ENCODE data around the gene ANKRD29. TPM values are rescaled to one million over a fixed set of nuclear protein-coding genes. Genes with fewer than 3 reads are reported as not detected.

The ANKRD29 gene
- total RNA-seq, 4 donors from 2014 or later, result 0.99 to 4.4 (median 1.8) TPM

- H3K4me3 ChIP-seq (ENCODE audit: low read depth, poor library complexity, severe bottlenecking), result no peak overlapping the region
- no peak for DNase-seq (ENCODE audit: low spot score in 2 of 2)
- 48 to 53% methylated on average over 4 of the region's 4 CpGs for WGBS, 2 donors
- no peak for TF ChIP-seq POLR2A (IDR thresholded peaks at IDR 0.05)
- TF ChIP-seq, protein P1, sequence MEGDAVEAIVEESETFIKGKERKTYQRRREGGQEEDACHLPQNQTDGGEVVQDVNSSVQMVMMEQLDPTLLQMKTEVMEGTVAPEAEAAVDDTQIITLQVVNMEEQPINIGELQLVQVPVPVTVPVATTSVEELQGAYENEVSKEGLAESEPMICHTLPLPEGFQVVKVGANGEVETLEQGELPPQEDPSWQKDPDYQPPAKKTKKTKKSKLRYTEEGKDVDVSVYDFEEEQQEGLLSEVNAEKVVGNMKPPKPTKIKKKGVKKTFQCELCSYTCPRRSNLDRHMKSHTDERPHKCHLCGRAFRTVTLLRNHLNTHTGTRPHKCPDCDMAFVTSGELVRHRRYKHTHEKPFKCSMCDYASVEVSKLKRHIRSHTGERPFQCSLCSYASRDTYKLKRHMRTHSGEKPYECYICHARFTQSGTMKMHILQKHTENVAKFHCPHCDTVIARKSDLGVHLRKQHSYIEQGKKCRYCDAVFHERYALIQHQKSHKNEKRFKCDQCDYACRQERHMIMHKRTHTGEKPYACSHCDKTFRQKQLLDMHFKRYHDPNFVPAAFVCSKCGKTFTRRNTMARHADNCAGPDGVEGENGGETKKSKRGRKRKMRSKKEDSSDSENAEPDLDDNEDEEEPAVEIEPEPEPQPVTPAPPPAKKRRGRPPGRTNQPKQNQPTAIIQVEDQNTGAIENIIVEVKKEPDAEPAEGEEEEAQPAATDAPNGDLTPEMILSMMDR (IDR thresholded peaks at IDR 0.05), result no peak
- intact Hi-C loops (cut with DNase I; ENCODE audit: low total_unique reads), result loop anchor here (10.0 kb wide), 2 partner anchors 188 to 298 kb away; no protein-coding TSS in a partner anchor
Observed at GRCh38 chr18:23626451-23627279, 36.0 kb downstream of the ANKRD29 start.

- TF ChIP-seq, protein P1 (IDR thresholded peaks at IDR 0.05), result no peak
- no peak for TF ChIP-seq POLR2A (IDR thresholded peaks at IDR 0.05)
- intact Hi-C loops (cut with DNase I; ENCODE audit: low total_unique reads), result loop anchor here (5.0 to 10.0 kb wide), 3 partner anchors 79 to 302 kb away; no protein-coding TSS in a partner anchor
- DNase-seq (ENCODE audit: low spot score in 2 of 2), result no peak
- no peak overlapping the region for H3K4me3 ChIP-seq (ENCODE audit: low read depth, poor library complexity, severe bottlenecking)
- 91 to 96% methylated on average over 3 of the region's 3 CpGs for WGBS, 2 donors
Observed at GRCh38 chr18:23623040-23623439, 39.7 kb downstream of the ANKRD29 start.

DNA sequence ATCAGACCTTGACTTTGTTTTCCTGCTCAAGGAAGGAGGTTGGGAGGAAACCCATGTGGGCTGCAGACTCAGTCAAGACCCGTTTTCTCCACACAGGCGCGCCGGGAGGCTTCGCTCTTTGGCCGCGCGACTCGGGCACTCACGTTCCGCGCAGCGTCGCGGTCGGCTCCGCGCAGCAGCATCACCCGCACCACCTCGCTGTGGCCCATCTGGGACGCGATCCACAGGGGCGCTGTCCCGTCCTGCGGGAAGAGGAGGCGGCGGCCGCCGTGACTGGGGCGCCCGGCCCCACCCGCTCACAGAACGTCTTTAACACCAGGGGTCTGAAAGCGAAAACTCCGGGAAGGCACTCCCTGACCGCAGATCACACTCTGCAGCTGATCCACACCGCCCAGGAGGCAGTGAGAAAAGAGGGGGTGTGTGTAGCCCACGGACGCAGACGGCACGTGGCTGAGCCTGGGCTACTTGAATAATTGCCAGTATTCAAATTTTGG, 43.3 kb downstream of the ANKRD29 start:
- 1 to 2% methylated on average over 32 to 34 of the region's 41 CpGs for WGBS, 2 donors
- no peak overlapping the region for H3K4me3 ChIP-seq (ENCODE audit: low read depth, poor library complexity, severe bottlenecking)
- intact Hi-C loops (cut with DNase I; ENCODE audit: low total_unique reads), result no loop called here
- no peak for TF ChIP-seq POLR2A (IDR thresholded peaks at IDR 0.05)
- TF ChIP-seq, protein P1 (IDR thresholded peaks at IDR 0.05), result no peak
- DNase-seq (ENCODE audit: low spot score in 2 of 2), result no peak

DNA sequence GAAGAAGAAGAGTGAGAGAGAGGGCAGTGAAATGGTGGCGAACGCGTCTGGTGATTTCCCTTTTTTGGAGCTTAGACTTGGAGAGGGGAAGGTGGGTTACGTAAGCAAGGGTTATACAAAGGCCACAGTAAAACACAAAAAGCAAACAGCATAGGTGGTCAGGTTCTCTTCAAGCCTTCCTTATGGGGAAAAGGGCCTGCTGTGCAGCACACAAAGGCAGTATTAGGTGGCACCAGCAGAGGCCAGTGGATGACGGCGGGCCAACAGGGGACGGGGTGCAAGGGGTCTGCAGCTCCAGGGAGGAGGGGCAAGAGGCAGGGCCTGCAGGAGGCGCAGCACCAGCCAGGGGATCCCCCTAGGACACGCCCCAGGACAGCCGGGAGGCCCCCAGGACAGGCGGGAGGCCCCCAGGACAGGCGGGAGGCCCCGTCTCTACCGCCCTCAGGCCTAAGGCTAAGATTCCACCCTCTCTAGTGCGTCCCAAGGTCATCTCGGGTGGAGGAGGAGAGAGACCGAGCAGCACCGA, 43.8 kb downstream of the ANKRD29 start:
- no peak overlapping the region for H3K4me3 ChIP-seq (ENCODE audit: low read depth, poor library complexity, severe bottlenecking)
- TF ChIP-seq, protein P1 (IDR thresholded peaks at IDR 0.05), result no peak
- TF ChIP-seq POLR2A (IDR thresholded peaks at IDR 0.05), result no peak
- intact Hi-C loops (cut with DNase I; ENCODE audit: low total_unique reads), result no loop called here
- WGBS, 2 donors, result 39 to 41% methylated on average over 18 of the region's 18 CpGs
- no peak for DNase-seq (ENCODE audit: low spot score in 2 of 2)

DNA sequence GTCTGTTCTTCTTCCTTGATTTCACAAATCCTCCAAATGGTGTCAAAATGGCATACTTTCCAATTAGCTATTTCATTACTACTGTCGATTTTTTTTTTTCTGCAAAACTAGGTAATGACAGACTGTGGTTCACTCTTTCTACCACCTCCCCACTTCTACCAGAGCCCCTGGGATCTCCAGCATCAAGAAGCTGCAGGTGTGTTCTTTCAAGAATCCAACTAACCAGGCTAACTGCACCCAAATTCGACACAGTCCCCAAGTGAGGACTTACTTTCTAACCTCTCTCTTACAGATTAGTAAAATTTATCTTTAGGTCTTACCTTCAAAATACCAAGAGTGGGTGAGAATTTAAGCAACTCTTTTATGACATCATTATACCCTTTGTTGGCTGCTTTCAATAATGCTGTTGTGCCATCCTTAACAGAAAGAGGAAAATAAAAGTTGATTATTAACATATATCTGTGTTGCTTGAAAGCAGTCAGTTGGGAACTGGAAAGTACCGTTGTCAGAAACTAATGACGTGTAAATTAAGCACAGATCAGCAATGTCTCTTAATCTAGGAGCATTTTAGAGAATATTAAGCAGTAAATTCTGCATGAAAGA, 45.2 kb downstream of the ANKRD29 start:
- WGBS, 2 donors, result 78 to 82% methylated on average over 4 of the region's 4 CpGs
- intact Hi-C loops (cut with DNase I; ENCODE audit: low total_unique reads), result no loop called here
- no peak overlapping the region for H3K4me3 ChIP-seq (ENCODE audit: low read depth, poor library complexity, severe bottlenecking)
- DNase-seq (ENCODE audit: low spot score in 2 of 2), result no peak
- TF ChIP-seq, protein P1 (IDR thresholded peaks at IDR 0.05), result no peak
- no peak for TF ChIP-seq POLR2A (IDR thresholded peaks at IDR 0.05)
